ENCODE results near the gene DNAAF6. TPM values are rescaled to one million over a fixed set of nuclear protein-coding genes. Genes with fewer than 3 reads are reported as not detected.

The DNAAF6 gene
- total RNA-seq, 3 donors from 2014 or later (not counting 1 experiment from before 2014, with no cell fraction given), result not detected

Other genes starting within 250 kb of the DNAAF6 start
- 1 to 10 TPM; 2.5 to 3.6 (median 3.0) TPM for gene MORC4, start 206.4 kb upstream of the DNAAF6 start, total RNA-seq
- gene RBM41, start 87.8 kb upstream of the DNAAF6 start, total RNA-seq, result 10 to 100 TPM; 14.6 to 18.0 (median 15.3) TPM
- 1 to 10 TPM in 2 of 3 donors, under 1 TPM in 1; 0.82 to 3.1 (median 1.2) TPM for gene NUP62CL, start 178 bp upstream of the DNAAF6 start, total RNA-seq
- gene FRMPD3, start 243.0 kb downstream of the DNAAF6 start, total RNA-seq, result 10 to 100 TPM in 1 of 3 donors, 1 to 10 TPM in 2; 6.0 to 12.4 (median 8.2) TPM

All from natural killer cell (primary cell).